Ovary (tissue), 9 donors: ENCODE measurements around the gene ZNF607. TPM values are rescaled to one million over a fixed set of nuclear protein-coding genes. Genes with fewer than 3 reads are reported as not detected.
"Not testable (repeated sequence)": the region's sequence is repeated elsewhere in the genome, so short reads cannot be mapped to it uniquely, and the experiment has no call there.

Experiments
- DNase-seq, 5 donors: peaks; one replicate each; pipeline ENCODE4 v3.0.0-alpha.2; 2019 to 2020
- H3K27ac ChIP-seq, 2 donors: fragments of 200-600 bp; one replicate each; pipeline versions ENCODE4 v1.5.1 to v1.8.0; 2019 to 2022
- H3K27me3 ChIP-seq: fragments of 200-600 bp; one replicate; pipeline ENCODE4 v1.8.0; 2022
- H3K36me3 ChIP-seq: fragments of 200-600 bp; sonication (generic); one replicate; pipeline ENCODE4 v1.5.1; 2019
- H3K4me1 ChIP-seq: one replicate; pipeline ENCODE4 v1.8.1; 2013; ENCODE audit warnings: mild to moderate bottlenecking, moderate library complexity; ENCODE audit not compliant: insufficient read depth
- H3K4me3 ChIP-seq: fragments of 200-600 bp; sonication (generic); one replicate; pipeline ENCODE4 v1.5.1; 2017
- H3K9me3 ChIP-seq, 2 donors: fragments of 200-600 bp in 1 of 2; sonication (generic) in 1 of 2; one replicate each; pipeline versions ENCODE4 v1.5.1 to v1.8.1; 2013 to 2019; ENCODE audit warnings: mild to moderate bottlenecking in 1 of 2, moderate library complexity in 1 of 2
- CTCF ChIP-seq, 3 donors: fragments of 450-650 bp in 2 of 3; fragments of 200-600 bp in 1 of 3; IDR thresholded peaks; one replicate each; pipeline versions ENCODE4 v1.5.1 to v1.8.0; 2016 to 2022; ENCODE audit warnings: antibody characterized with exemption in 3 of 3, mild to moderate bottlenecking in 1 of 3
- EP300 ChIP-seq: sonication (generic); formaldehyde crosslinking; IDR thresholded peaks from one replicate; pipeline ENCODE4 v1.6.1; 2017; ENCODE audit warnings: antibody characterized with exemption
- POLR2A ChIP-seq: fragments of 450-650 bp; IDR thresholded peaks from one replicate; pipeline ENCODE4 v1.6.1; 2017; ENCODE audit warnings: antibody characterized with exemption, mild to moderate bottlenecking, moderate library complexity
- WGBS, 3 donors: extraction: QIAGEN DNeasy Blood & Tissue Kit in 1 of 3; methylation state at CpG; one replicate each; pipeline versions ENCODE4 v1.1.5 to v1.1.7; 2013 to 2017; 5-methylcytosine and 5-hydroxymethylcytosine counted together
- intact Hi-C, 4 donors: fragments of 100-400 bp; cut with DNase I; formaldehyde crosslinking; loops; one replicate each; pipeline versions ENCODE4 v1.11.0 to v1.15.1; 2022 to 2023
- polyA plus RNA-seq, 2 donors: library from polyadenylated mRNA; stranded (reverse); fragments of 200-250 nt in 1 of 2; fragments of 350-450 nt in 1 of 2; fragmentation: Illumina TruSeq in 1 of 2; extraction: RNeasy Lipid Tissue Mini Kit (QIAGEN cat#74804) in 1 of 2; gene quantifications; one replicate each; pipeline ENCODE4 v1.2.3, GENCODE V29; 2013 to 2014
- total RNA-seq, 7 donors: library from RNA; depleted of rRNA in 2 of 7; stranded (reverse); fragments of >200 nt in 2 of 7; fragmentation: NEBNext Ultra II Directional in 3 of 7; extraction: Animal tissue kit (Norgen Biotek cat#: 25700) in 3 of 7; gene quantifications; one replicate each; pipeline versions ENCODE4 v1.1.0 to v1.2.4, GENCODE V29; 2016 to 2023
- donor health status: DM: no; HTN: no; CAD: no; lungs with moderate emphysema.
- donor health status: DM: no; HTN: no; CAD: no.
- donor health status: Bipolar disorder and iron deficiency.
- donor health status: DM: yes; HTN: yes; CAD: no.
- donor health status: DM: no; HTN: no; CAD: no.
- donor health status: DM: yes; HTN: yes; CAD: no.

The ZNF607 gene
- total and polyA plus RNA-seq, 9 donors = 3.4 to 16.3 (median 7.5) TPM

GRCh38 chr19:37692956-37693620 lies 26.5 kb downstream of the ZNF607 start:
- intact Hi-C loops = no loop called here
- H3K36me3 ChIP-seq = no peaks in the 10 kb centered on the region
- no peaks in the 10 kb centered on the region for H3K27me3 ChIP-seq
- H3K4me3 ChIP-seq = no peak overlapping the region
- H3K4me1 ChIP-seq = no peaks in the 10 kb centered on the region
- no peaks in the 10 kb centered on the region for H3K9me3 ChIP-seq
- TF ChIP-seq CTCF (IDR thresholded peaks at IDR 0.05) = no peak
- no peak for TF ChIP-seq POLR2A
- no peak for TF ChIP-seq EP300
- no peak for DNase-seq
- H3K27ac ChIP-seq = no peak overlapping the region
- 59 to 69% (median 68%) methylated on average over 11 of the region's 11 CpGs for WGBS, 3 donors

GRCh38 chr19:37691881-37692504 lies 27.6 kb downstream of the ZNF607 start:
- peak overlapping the region; percentile 56 for H3K4me3 ChIP-seq
- H3K27me3 ChIP-seq = no peaks in the 10 kb centered on the region
- H3K27ac ChIP-seq = peak overlapping the region; percentile 71 to 79
- TF ChIP-seq EP300 (no peak), CTCF (IDR thresholded peaks at IDR 0.05) (no peak), POLR2A (no peak)
- no peaks in the 10 kb centered on the region for H3K36me3 ChIP-seq
- H3K4me1 ChIP-seq = no peaks in the 10 kb centered on the region
- H3K9me3 ChIP-seq = peaks cover 0 to under 1% of the 10 kb centered on the region in 2 donors
- intact Hi-C loops = no loop called here
- DNase-seq = peak; percentile 84 to 90 (median 87)
- 0 to 1% (median 0%) methylated on average over 48 of the region's 48 CpGs for WGBS, 3 donors

GRCh38 chr19:37683520-37683919 lies 36.0 kb downstream of the ZNF607 start:
- WGBS, 3 donors = 85 to 97% (median 89%) methylated on average over 3 of the region's 3 CpGs
- Histone ChIP-seq H3K9me3 (peaks cover 0 to 22% of the 10 kb centered on the region in 2 donors), H3K4me3 (no peak overlapping the region), H3K4me1 (no peaks in the 10 kb centered on the region), H3K36me3 (no peaks in the 10 kb centered on the region), H3K27ac (no peak overlapping the region), H3K27me3 (no peaks in the 10 kb centered on the region)
- TF ChIP-seq EP300 (no peak), POLR2A (no peak), CTCF (IDR thresholded peaks at IDR 0.05) (no peak)
- intact Hi-C loops = no loop called here
- DNase-seq = no peak

- intact Hi-C loops = no loop called here
- no peak overlapping the region for H3K4me3 ChIP-seq
Observed at GRCh38 chr19:37669450-37669914, 50.1 kb downstream of the ZNF607 start.

GRCh38 chr19:37657157-37657556 lies 62.4 kb downstream of the ZNF607 start:
- H3K4me3 ChIP-seq, H3K27me3 ChIP-seq, H3K4me1 ChIP-seq, H3K9me3 ChIP-seq, H3K27ac ChIP-seq, intact Hi-C loops, DNase-seq, H3K36me3 ChIP-seq: not testable (repeated sequence)
- 94 to 96% (median 95%) methylated on average over 8 of the region's 8 CpGs for WGBS, 3 donors

More at GRCh38 chr19:37669450-37669914, 50.1 kb downstream of the ZNF607 start:
- Histone ChIP-seq H3K36me3 (no peaks in the 10 kb centered on the region), H3K27ac (no peak overlapping the region), H3K27me3 (no peaks in the 10 kb centered on the region), H3K4me1 (no peaks in the 10 kb centered on the region), H3K9me3 (peaks cover 0 to 19% of the 10 kb centered on the region in 2 donors)
- WGBS, 3 donors = 89 to 95% (median 95%) methylated on average over 6 of the region's 6 CpGs
- no peak for DNase-seq
- no peak for TF ChIP-seq POLR2A
